Activated B cell treated with CpG ODN at 0.5 μM for 24 hours (primary cell): ENCODE data around the gene CARNS1. TPM values are rescaled to one million over a fixed set of nuclear protein-coding genes. Genes with fewer than 3 reads are reported as not detected.

Source experiments
- ATAC-seq: fragments of 200-7000 bp; cut with Tn5 transposase; one replicate; pipeline ENCODE4 v1.10.0; 2021; ENCODE audit warnings: low read depth, mild to moderate bottlenecking, moderate library complexity
- CTCF ChIA-PET: fragments of 350-600 bp; sonication (Branson Sonifier 250); formaldehyde crosslinking; loops from one replicate; lab custom pipeline; 2021; ENCODE audit warnings: antibody characterized with exemption; lab: Charles Lee
- POLR2A ChIA-PET: fragments of 350-600 bp; sonication (Branson Sonifier 250); formaldehyde crosslinking; loops from one replicate; lab custom pipeline; 2021; ENCODE audit warnings: antibody characterized with exemption; lab: Charles Lee
- DNase-seq: peaks from one replicate; pipeline ENCODE4 v3.0.0; 2022
- H3K27ac Mint-ChIP-seq: one replicate; pipeline ENCODE4 v1.8.0; 2020; ENCODE audit warnings: mixed read lengths
- H3K27me3 Mint-ChIP-seq: one replicate; pipeline ENCODE4 v1.8.0; 2021; ENCODE audit warnings: mixed read lengths
- H3K36me3 Mint-ChIP-seq: one replicate; pipeline ENCODE4 v1.8.0; 2021; ENCODE audit warnings: low read depth, mixed read lengths
- H3K4me1 Mint-ChIP-seq: one replicate; pipeline ENCODE4 v1.8.0; 2021; ENCODE audit warnings: mixed read lengths
- H3K4me3 Mint-ChIP-seq: one replicate; pipeline ENCODE4 v1.8.0; 2020; ENCODE audit warnings: mild to moderate bottlenecking, mixed read lengths
- H3K9me3 Mint-ChIP-seq: one replicate; pipeline ENCODE4 v1.8.0; 2020; ENCODE audit warnings: mixed read lengths
- CTCF ChIP-seq: fragments of 200-600 bp; IDR thresholded peaks from one replicate; pipeline ENCODE4 v1.8.0; 2022; ENCODE audit warnings: antibody characterized with exemption, mild to moderate bottlenecking
- intact Hi-C: fragments of 100-400 bp; cut with micrococcal nuclease; formaldehyde crosslinking; loops from one replicate; pipeline ENCODE4 v1.15.1; 2024
- total RNA-seq: library from RNA; stranded (reverse); gene quantifications from 2 replicates; pipeline ENCODE4 v1.2.3, GENCODE V29; 2022

CARNS1 gene
- total RNA-seq, 1 donor from 2014 or later, result 6.3 TPM

- H3K4me1 Mint-ChIP-seq, result peaks cover 77% of the 10 kb centered on the region
- intact Hi-C loops, result no loop called here
- POLR2A ChIA-PET, result interaction anchor here (0.5 to 13.9 kb wide), 11 partner anchors 9 to 290 kb away, joined by 3 to 404 read pairs (median 18); partner anchors contain the start of genes PITPNM1, POLD4, PPP1CA and PTPRCAP
- DNase-seq (no peak), ATAC-seq (no peak)
- peak overlapping the region; percentile 90 for H3K27ac Mint-ChIP-seq
- H3K4me3 Mint-ChIP-seq, result peak overlapping the region; percentile 72
- no peaks in the 10 kb centered on the region for H3K9me3 Mint-ChIP-seq
- no peaks in the 10 kb centered on the region for H3K36me3 Mint-ChIP-seq
- no peaks in the 10 kb centered on the region for H3K27me3 Mint-ChIP-seq
- CTCF ChIA-PET, result interaction anchor here (0.8 to 5.0 kb wide), 3 partner anchors 14 to 34 kb away, joined by 3 to 53 read pairs (median 5); partner anchors contain the start of genes PPP1CA and TBC1D10C
- no peak for TF ChIP-seq CTCF
These were observed 1.2 kb downstream of the CARNS1 start for GRCh38 chr11:67416416-67417335.

- Mint-ChIP-seq H3K27ac (peak overlapping the region; percentile 90), H3K36me3 (no peaks in the 10 kb centered on the region), H3K27me3 (no peaks in the 10 kb centered on the region), H3K4me3 (no peak overlapping the region), H3K9me3 (no peaks in the 10 kb centered on the region), H3K4me1 (peaks cover 69% of the 10 kb centered on the region)
- ATAC-seq, result no peak
- POLR2A ChIA-PET, result interaction anchor here (0.6 to 13.9 kb wide), 16 partner anchors 9 to 389 kb away, joined by 3 to 404 read pairs (median 8); partner anchors contain the start of genes AIP, CDK2AP2, GSTP1 and PITPNM1
- intact Hi-C loops, result no loop called here
- TF ChIP-seq CTCF, result no peak
- DNase-seq, result no peak
- CTCF ChIA-PET, result interaction anchor here (1.4 to 5.0 kb wide), 4 partner anchors 10 to 35 kb away, joined by 3 to 53 read pairs (median 4); partner anchors contain the start of genes PPP1CA, PTPRCAP and TBC1D10C
These were observed 1.9 kb downstream of the CARNS1 start for GRCh38 chr11:67417425-67417824.

- peak; percentile 61 for DNase-seq
- TF ChIP-seq CTCF, result no peak
- Mint-ChIP-seq H3K4me3 (peak overlapping the region; percentile 68), H3K9me3 (no peaks in the 10 kb centered on the region), H3K27ac (peak overlapping the region; percentile 83), H3K27me3 (no peaks in the 10 kb centered on the region), H3K4me1 (peaks cover 61% of the 10 kb centered on the region), H3K36me3 (no peaks in the 10 kb centered on the region)
- ChIA-PET CTCF (interaction anchor here (0.9 to 5.0 kb wide), 7 partner anchors 12 to 67 kb away, joined by 3 to 53 read pairs (median 3); partner anchors contain the start of genes PPP1CA, PTPRCAP and TBC1D10C), POLR2A (interaction anchor here (0.5 to 13.9 kb wide), 27 partner anchors 7 to 387 kb away, joined by 3 to 404 read pairs (median 5); partner anchors contain the start of genes AIP, CABP2, CABP4 and CDK2AP2)
- intact Hi-C loops, result loop anchor here (1.0 kb wide), 2 partner anchors 8 to 10 kb away; partner anchors contain the start of gene RPS6KB2
- ATAC-seq, result peak; percentile 45
These were observed 3.2 kb downstream of the CARNS1 start for GRCh38 chr11:67418476-67419281.

DNA sequence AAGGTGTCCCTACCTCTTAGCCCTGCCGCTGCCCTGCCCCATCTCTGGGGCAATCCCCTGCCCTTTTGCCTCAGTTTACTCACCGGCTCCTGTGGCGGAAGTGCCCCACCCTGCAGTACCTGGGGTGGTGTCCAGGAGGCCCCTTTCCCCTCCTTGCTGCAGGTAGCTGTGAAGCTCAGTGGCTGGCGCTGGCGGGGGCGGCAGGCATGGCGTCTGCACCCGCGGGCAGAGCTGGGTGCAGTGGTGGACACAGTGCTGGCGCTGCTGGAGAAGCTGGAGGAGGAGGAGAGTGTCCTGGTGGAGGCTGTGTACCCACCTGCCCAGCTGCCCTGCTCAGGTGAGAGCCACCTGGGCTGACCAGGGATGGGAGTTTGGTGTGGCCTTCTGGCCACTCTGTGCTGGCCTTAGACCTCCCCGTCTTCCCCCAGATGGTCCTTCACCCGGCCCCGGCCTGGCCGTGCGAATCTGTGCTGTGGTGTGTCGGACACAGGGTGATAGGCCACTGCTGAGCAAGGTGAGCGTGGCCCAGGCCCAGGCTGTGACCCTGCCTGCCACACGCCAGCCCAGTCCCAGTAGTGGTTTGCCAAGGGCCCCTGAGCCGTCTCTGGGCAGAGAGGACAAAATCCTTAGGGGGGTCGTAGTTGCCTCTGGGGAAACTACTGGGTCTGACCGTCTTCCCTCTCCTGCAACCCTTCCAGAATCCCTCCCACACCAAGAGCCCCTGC is 4.0 kb downstream of the CARNS1 start:
- Mint-ChIP-seq H3K4me3 (peak overlapping the region; percentile 79), H3K9me3 (no peaks in the 10 kb centered on the region), H3K27ac (peak overlapping the region; percentile 83), H3K4me1 (peaks cover 58% of the 10 kb centered on the region), H3K36me3 (no peaks in the 10 kb centered on the region), H3K27me3 (no peaks in the 10 kb centered on the region)
- DNase-seq (no peak), ATAC-seq (no peak)
- TF ChIP-seq CTCF, result no peak
- intact Hi-C loops, result loop anchor here (1.0 to 2.0 kb wide), 3 partner anchors 9 to 17 kb away; partner anchors contain the start of genes PTPRCAP and RPS6KB2
- ChIA-PET POLR2A (interaction anchor here (0.5 to 13.9 kb wide), 26 partner anchors 8 to 227 kb away, joined by 3 to 404 read pairs (median 8); partner anchors contain the start of genes AIP, CABP4, CLCF1 and CORO1B), CTCF (interaction anchor here (0.9 to 5.0 kb wide), 4 partner anchors 16 to 68 kb away, joined by 3 to 53 read pairs (median 3); partner anchors contain the start of genes PPP1CA and TBC1D10C)
